OCI-M2 (cell line): ENCODE data around the gene RAB35.

Source experiments
- DNase-seq: peaks from one replicate; lab custom pipeline; 2025; ENCODE audit not compliant: unreplicated experiment; lab: John Stamatoyannopoulos, UW

Gene RAB35

GRCh38 chr12:120134307-120134980, 17.9 kb upstream of the RAB35 start:
- DNase-seq, result no peak

DNA sequence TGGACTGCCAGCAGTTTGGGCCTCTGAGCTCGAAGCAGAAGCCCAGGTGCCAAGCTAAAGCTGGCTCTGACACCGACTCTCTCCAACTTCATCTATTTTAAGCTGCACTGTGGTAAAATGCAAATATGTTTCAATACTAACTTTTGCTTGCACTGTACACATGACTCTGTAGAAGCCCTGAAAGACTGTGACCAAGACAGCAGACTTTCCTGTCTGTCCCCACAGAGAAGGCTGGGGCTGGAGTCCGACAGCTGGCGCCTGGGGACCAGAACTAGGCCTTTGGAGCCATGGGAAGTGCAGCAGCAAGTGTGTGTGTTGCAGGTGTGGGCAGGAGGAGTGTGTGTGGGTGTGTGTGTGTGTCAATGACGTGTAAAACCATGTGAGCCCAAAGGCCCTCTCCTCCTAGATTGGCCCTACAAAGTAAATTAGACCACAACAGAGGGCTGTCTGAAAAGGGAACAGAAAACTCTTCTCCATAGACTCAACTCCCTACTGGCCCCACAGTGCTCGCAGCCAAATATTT, 16.4 kb upstream of the RAB35 start:
- no peak for DNase-seq

DNA sequence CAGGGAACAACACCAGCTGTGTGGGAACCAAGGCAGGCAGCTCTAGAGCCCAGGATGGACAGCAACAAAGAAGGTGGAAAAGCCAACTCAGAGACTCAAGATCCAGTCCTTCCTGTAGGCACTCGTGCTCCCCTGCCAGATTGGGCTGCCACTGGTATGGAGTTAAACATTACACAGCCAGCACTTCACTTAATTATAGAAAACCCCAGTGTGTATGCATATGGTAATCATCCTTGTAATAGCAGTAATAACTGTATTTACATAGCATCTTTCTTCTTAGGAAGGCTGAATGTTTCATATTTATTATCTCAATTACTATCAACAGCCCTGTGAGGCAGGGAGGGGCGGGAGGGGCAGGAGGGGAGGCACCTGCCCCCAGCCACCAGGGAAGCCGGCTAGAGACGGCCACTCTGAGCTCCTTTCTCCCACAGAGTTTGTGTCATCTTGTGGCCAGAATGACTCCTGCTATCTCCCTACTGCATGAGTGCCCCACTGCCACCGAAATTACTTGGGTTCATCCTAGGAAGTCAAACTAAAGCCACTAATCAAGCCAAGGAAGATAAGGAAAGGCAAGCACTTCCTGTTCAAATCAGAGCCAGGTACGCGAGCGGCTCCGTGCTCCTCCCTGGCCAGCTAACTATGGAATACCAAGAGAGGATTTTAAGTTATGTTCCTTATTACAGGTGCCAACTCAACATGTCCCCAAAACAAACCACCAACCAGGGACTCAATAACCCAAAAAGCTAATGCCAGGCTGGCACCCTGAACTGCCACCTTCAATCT, 15.7 kb upstream of the RAB35 start:
- DNase-seq, result no peak

GRCh38 chr12:120131116-120131515, 14.6 kb upstream of the RAB35 start:
- DNase-seq, result no peak

DNA sequence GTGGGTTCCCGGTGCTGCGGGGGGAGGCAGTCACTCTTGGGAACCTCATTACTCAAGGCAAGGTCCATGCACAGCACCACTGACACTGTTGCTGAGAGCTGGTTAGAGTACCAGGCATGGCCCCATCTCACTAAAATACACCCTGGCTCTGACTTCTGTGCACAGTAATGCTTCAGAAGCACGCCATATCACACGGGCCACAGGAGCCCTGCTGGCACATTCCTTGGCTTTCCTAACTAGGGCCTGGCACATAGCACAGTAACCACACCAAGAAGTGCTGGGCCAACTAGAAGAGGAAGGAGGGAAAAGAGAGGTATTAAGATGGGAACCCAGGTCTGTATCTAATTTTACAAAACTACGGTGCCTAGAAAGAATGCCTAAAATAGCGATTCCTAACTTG, 13.5 kb upstream of the RAB35 start:
- DNase-seq, result no peak

- DNase-seq, result no peak
Measured at GRCh38 chr12:120126635-120127005, 10.1 kb upstream of the RAB35 start.

DNA sequence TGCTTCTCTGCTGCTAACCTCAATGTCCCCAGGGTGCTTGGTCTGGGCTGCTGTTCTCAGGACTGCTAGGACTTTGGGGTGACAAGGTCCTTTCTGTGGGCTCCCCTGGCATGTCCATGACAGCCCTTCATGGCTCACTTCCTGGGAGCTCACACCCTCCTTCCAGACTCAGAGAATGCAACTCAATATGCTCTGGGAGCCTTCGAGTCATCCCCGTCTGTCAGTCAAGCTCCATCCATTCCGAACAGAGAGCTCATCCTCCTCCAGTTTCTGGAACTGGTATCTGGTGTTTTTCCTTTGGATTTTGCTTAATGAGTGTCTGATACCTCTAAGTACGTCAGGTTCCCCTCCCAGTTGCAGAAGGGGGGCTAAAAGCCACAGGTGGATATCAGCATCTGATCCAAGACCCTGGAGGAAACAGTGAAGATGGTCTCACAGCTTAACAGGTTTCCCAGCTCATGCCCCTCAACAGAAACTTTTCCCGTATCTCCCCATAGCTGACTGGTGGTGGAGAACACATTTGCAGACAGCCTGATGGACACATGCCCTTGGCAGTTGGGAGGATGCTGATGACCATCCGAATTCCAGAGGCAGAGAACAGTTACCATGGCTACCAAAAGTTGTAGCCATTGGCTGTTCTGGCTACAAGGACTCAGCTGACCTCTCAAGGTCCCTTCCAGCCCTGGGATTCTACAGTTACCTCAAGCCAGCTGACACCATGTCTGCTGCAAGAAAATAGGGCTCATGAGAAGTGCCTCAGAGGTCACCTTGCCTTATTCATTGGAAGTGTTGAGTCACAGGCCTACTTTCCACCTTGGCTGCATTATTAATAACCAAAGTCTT, 9.5 kb upstream of the RAB35 start:
- no peak for DNase-seq

DNA sequence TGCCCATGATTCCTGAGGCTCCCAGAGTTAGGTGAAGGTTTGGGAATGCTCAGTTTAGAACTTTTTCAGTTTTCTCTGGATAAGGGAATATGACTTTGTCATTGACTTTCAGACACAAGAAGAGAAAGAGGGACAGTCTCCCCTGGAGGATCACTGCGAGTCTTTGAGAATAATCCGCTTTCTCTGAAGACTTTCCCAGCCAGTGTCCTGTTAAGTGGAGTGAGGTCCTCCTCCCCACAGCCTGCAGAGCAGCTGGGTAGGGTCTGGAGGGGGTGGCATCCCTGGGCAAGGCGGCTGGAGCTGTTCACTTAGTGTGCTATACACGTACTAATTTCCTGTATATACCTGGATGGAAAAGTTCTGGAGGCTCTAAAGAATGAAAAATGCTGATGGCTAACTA, 8.5 kb upstream of the RAB35 start:
- no peak for DNase-seq

DNA sequence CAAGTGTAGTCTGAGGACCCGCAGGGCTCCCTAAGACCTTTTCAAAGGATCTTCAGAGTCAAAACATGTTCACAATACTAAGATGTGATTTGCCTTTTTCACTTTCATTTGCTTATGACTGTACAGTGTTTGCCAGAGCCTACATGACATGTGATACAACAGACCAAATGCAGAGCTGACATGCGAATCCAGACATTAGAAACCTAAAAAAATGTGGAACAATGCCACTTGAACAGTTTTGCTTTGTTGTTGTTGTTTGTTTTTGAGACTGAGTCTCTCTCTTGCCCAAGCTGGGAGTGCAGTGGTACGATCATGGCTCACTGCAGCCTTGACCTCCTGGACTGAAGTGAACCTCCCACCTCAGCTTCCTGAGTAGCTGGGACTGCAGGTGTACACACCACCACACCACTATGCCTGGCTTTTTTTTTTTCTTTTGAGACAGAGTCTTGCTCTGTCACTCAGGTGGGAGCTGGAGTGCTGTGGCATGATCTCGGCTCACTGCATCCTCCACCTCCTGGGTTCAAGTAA, 5.3 kb upstream of the RAB35 start:
- DNase-seq, result no peak

GRCh38 chr12:120121343-120121742, 4.8 kb upstream of the RAB35 start:
- no peak for DNase-seq

DNA sequence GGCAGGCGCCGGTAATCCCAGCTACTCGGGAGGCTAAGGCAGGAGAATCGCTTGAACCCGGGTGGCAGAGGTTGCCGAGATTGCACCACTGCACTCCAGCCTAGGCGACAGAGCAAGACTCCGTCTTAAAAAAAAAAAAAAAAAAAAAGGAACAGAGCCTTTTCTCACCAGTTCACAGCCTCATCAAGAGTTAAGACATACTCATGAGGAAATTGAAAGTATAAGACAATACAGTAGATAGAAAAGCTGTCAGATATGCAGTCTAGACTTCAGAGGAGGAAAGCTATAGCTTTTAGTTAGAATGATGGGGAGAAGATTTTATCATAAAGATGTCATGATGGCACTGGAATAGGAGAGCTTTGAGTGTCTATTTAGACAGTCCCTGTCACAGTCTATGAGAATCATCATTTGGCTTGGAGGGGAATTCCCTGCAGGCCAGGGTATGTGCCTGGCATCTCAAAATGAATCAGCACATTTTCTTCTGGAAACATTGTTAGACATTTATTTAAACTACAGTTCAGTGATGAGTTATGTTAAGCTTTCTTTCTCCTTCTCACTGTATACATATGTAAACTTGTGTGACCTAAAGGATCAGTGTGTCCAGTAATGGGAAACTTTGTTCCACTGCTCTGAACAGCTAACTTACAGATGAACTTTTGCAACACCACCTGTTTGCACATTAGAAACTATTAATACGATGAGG, 2.9 kb upstream of the RAB35 start:
- DNase-seq, result no peak

DNA sequence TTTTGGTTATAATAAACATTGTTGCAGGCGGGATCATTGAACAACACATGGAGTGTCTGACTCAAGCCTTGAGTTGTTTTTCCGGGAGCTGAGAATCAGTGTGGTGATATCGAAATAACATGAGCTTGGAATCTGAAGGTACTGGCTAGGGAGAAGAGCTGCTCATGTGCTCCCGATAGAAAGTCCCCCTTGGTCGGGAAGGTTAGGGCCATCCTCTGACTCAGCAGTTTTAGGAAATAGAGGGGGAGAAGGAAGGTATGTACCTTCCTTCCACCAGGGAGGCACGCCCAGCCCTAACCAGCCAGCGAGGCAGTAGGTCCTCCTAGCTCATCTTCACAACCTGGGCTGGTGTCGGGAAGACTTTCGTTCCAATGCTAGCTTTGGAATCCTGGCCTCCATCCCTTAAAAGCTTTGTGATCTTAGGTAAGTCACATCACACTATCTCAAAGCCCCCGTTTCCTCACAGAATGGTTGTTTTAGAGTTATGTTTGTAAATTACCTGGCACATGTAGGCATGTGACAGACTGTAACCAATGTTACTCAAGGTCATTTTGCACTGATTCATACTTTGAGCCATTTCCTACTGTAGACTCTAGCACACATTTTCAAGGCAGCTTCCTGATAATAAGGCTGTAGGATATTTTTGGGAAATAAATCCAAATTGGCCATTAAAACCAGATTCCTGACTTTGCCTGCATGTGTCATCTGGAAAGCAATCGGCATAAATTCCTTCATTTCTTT, 1.9 kb upstream of the RAB35 start:
- no peak for DNase-seq

DNA sequence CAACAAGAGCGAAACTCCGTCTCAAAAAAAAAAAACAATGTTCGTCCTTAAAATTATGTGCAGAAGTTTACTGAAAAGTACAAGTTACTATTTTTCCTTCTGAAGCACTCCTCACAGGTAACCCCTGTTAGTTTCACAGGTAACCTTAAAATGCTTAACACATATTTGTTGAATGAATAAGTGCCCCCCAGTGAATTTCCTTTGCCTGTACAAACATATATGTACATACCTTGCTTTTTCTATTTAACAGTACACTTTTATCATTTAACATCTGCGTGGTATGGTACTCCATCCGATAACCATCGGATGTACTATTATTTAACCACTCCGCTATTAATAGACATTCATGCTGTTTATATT, 1.4 kb upstream of the RAB35 start:
- no peak for DNase-seq

- peak; percentile 35 for DNase-seq
Measured at GRCh38 chr12:120116792-120117651, 469 bp upstream of the RAB35 start.

- no peak for DNase-seq
Measured at GRCh38 chr12:120115692-120116440, 687 bp downstream of the RAB35 start.

GRCh38 chr12:120115066-120115465, 1.5 kb downstream of the RAB35 start:
- no peak for DNase-seq

DNA sequence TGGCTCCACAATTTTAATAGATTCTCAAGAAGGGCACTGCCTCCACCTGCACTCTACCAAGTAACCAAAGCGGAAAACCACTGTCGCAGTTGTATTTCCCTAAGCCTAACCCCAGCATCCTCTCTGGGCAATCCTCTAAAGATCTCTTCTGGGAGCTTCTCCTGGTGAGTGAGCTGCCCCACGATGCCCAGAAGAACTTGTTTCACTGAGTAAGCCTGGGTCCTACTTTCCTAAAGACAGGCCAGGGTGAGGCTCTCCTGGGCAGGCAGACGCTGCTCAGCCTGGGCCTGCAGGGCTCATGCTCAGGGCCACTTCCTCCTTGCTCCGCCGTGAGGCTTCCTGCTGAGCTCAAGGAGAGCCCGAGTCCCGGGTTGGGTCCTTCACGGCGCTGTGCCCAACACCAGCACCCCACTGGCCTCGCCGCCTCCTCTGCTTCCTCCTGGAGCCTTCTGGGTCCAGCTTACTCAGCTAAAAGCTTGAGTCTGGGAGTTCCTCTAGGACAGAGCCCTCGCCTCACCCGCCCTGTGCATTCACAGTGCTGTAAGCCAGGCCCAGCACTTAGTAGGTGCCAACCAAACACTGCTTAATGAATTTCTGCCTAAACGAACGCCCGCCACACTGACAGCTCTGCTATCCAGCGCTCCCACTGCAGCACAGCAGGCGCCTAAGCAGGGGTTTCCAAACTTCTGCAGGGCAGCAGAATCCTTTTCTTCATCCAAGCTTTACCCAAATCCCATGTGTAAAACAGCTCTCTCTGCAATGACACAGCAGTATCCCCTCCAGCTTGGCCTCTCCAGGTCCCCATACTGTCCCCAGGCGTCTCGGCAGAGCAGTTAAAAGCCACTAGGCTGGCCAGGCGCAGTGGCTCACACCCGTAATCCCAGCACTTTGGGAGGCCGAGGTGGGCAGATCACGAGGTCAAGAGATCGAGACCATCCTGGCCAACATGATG, 5.7 kb downstream of the RAB35 start:
- no peak for DNase-seq
